SK-N-SH (cell line): ENCODE data around the gene FOXP1. TPM values are rescaled to one million over a fixed set of nuclear protein-coding genes. Genes with fewer than 3 reads are reported as not detected.
A peak's percentile ranks its signal among the peaks of the same experiment; 100 is the strongest.

Experiments used
- CTCF ChIA-PET: fragments of 300-600, 350-600 bp; formaldehyde crosslinking; extraction: SDS; loops from one replicate; lab custom pipeline; 2021; lab: Yijun Ruan, JAX
- POLR2A ChIA-PET: fragments of 350-600 bp; sonication (Branson Sonifier 250); formaldehyde crosslinking; extraction: SDS; loops from one replicate; lab custom pipeline; 2020; ENCODE audit warnings: antibody characterized with exemption, inconsistent platforms; lab: Yijun Ruan, JAX
- DNase-seq: peaks from one replicate; pipeline ENCODE4 v3.0.0; 2012
- H2AFZ ChIP-seq: fragments of 200-600 bp; sonication (generic); 2 replicates; pipeline ENCODE4 v1.8.1; 2016; ENCODE audit warnings: antibody characterized with exemption, mild to moderate bottlenecking, low read depth
- H3F3A ChIP-seq: fragments of 200-600 bp; sonication (generic); replicated peaks from 2 replicates; pipeline ENCODE3; 2016; ENCODE audit warnings: antibody characterized with exemption, mild to moderate bottlenecking; ENCODE audit not compliant: insufficient read depth
- H3K27ac ChIP-seq, 2 experiments: fragments of 200-500 bp in 1 of 2; fragments of 200-600 bp in 1 of 2; sonication (Bioruptor generic) in 1 of 2; sonication (generic), shearing (Covaris generic) in 1 of 2; 2 replicates each; pipeline versions ENCODE4 v1.5.1 to v1.6.1; 2014 to 2016; ENCODE audit warnings: low read depth in 2 of 2, inconsistent platforms in 1 of 2, low read length in 1 of 2, mild to moderate bottlenecking in 1 of 2, mixed read lengths in 1 of 2
- H3K27me3 ChIP-seq: fragments of 200-600 bp; sonication (generic), shearing (Covaris generic); 2 replicates; pipeline ENCODE4 v1.6.1; 2016; ENCODE audit warnings: mixed run types; ENCODE audit not compliant: insufficient read depth
- H3K36me3 ChIP-seq, 2 experiments: fragments of 200-500 bp in 1 of 2; fragments of 200-600 bp in 1 of 2; sonication (Bioruptor generic) in 1 of 2; sonication (generic) in 1 of 2; replicated peaks in 1 of 2; 2 replicates each; pipeline versions ENCODE3 to v1.5.1; 2014 to 2016; ENCODE audit warnings: low read length in 1 of 2, mild to moderate bottlenecking in 1 of 2; ENCODE audit not compliant: insufficient read depth in 2 of 2, control insufficient read depth in 1 of 2
- H3K4me1 ChIP-seq, 2 experiments: fragments of 200-500 bp in 1 of 2; fragments of 200-600 bp in 1 of 2; sonication (Bioruptor generic) in 1 of 2; sonication (generic), shearing (Covaris generic) in 1 of 2; 2 replicates each; pipeline versions ENCODE4 v1.5.1 to v1.6.1; 2014 to 2016; ENCODE audit warnings: low read depth in 1 of 2, low read length in 1 of 2, mixed run types in 1 of 2; ENCODE audit not compliant: insufficient read depth in 2 of 2, control insufficient read depth in 1 of 2
- H3K4me2 ChIP-seq: fragments of 200-600 bp; sonication (generic), shearing (Covaris generic); 2 replicates; pipeline ENCODE4 v1.6.1; 2017; ENCODE audit warnings: mixed run types
- H3K4me3 ChIP-seq, 2 experiments: fragments of 200-500 bp in 1 of 2; fragments of 200-600 bp in 1 of 2; sonication (Bioruptor generic) in 1 of 2; sonication (generic), shearing (Covaris generic) in 1 of 2; 2 replicates each; pipeline versions ENCODE4 v1.5.1 to v1.8.1; 2014 to 2016; ENCODE audit warnings: low read depth in 2 of 2, inconsistent platforms in 1 of 2, low read length in 1 of 2, mild to moderate bottlenecking in 1 of 2, mixed read lengths in 1 of 2, moderate library complexity in 1 of 2
- H3K79me2 ChIP-seq: fragments of 200-600 bp; sonication (generic); 2 replicates; pipeline ENCODE4 v1.8.1; 2017; ENCODE audit warnings: mild to moderate bottlenecking; ENCODE audit not compliant: insufficient read depth
- H3K9ac ChIP-seq: fragments of 200-600 bp; sonication (generic); 2 replicates; pipeline ENCODE4 v1.6.1; 2017; ENCODE audit warnings: mixed run types
- H3K9me2 ChIP-seq: fragments of 200-600 bp; sonication (generic); 2 replicates; pipeline ENCODE4 v1.6.1; 2017; ENCODE audit warnings: mixed run types
- H3K9me3 ChIP-seq: fragments of 200-600 bp; sonication (generic); 2 replicates; pipeline ENCODE4 v1.6.1; 2017; ENCODE audit warnings: mixed run types, mild to moderate bottlenecking, moderate library complexity
- H4K20me1 ChIP-seq: fragments of 200-600 bp; sonication (generic); 2 replicates; pipeline ENCODE4 v1.6.1; 2017; ENCODE audit warnings: mild to moderate bottlenecking, mixed run types; ENCODE audit not compliant: insufficient read depth
- EP300 ChIP-seq, 2 experiments: IDR thresholded peaks; 2 replicates each; pipeline versions ENCODE4 v1.4.0 to v1.6.1; 2012; ENCODE audit warnings: borderline replicate concordance in 1 of 2, low read depth in 1 of 2, low read length in 1 of 2
- EZH2phosphoT487 ChIP-seq: fragments of 200-600 bp; sonication (generic); IDR thresholded peaks from 2 replicates; pipeline ENCODE4 v1.6.1; 2017; ENCODE audit warnings: low read depth, mixed run types, mild to moderate bottlenecking, antibody characterized with exemption, moderate library complexity, borderline replicate concordance
- GATA2 ChIP-seq: sonication (generic); formaldehyde crosslinking; IDR thresholded peaks from 2 replicates; pipeline ENCODE4 v1.5.0; 2020; ENCODE audit warnings: mild to moderate bottlenecking, missing genetic modification reagents
- IRF3 ChIP-seq: fragments of 150-350 bp; IDR thresholded peaks from 2 replicates; pipeline ENCODE4 v1.6.1; 2016; ENCODE audit warnings: mild to moderate bottlenecking, low read depth, low read length
- JUND ChIP-seq: IDR thresholded peaks from 2 replicates; pipeline ENCODE4 v1.4.0; 2012
- MEF2A ChIP-seq: IDR thresholded peaks from 2 replicates; pipeline ENCODE4 v1.4.0; 2012; ENCODE audit warnings: low read depth, borderline replicate concordance
- NFIC ChIP-seq: IDR thresholded peaks from 2 replicates; pipeline ENCODE4 v1.4.0; 2012; ENCODE audit warnings: borderline replicate concordance
- NRF1 ChIP-seq: IDR thresholded peaks from 2 replicates; pipeline ENCODE4 v1.6.1; 2012; ENCODE audit warnings: low read depth, mild to moderate bottlenecking, low read length
- PBX3 ChIP-seq: IDR thresholded peaks from 2 replicates; pipeline ENCODE4; 2012
- RAD21 ChIP-seq: IDR thresholded peaks from 2 replicates; pipeline ENCODE4 v1.6.1; 2012; ENCODE audit warnings: mild to moderate bottlenecking, low read length
- RCOR1 ChIP-seq: fragments of 150-350 bp; IDR thresholded peaks from 2 replicates; pipeline ENCODE4 v1.6.1; 2017; ENCODE audit warnings: antibody characterized with exemption, low read length
- SIN3A ChIP-seq: IDR thresholded peaks from 2 replicates; pipeline ENCODE4 v1.6.1; 2012; ENCODE audit warnings: low read depth, mild to moderate bottlenecking, low read length, moderate library complexity, borderline replicate concordance
- SMC3 ChIP-seq: IDR thresholded peaks from 2 replicates; pipeline ENCODE4 v1.6.1; 2012; ENCODE audit warnings: low read depth, low read length, improper control_type of control experiment
- TAF1 ChIP-seq: IDR thresholded peaks from 2 replicates; pipeline ENCODE4 v1.6.1; 2012; ENCODE audit warnings: low read depth, mild to moderate bottlenecking, low read length, moderate library complexity, borderline replicate concordance
- TCF12 ChIP-seq: IDR thresholded peaks from 2 replicates; pipeline ENCODE4 v1.4.0; 2012
- USF1 ChIP-seq: IDR thresholded peaks from 2 replicates; pipeline ENCODE4 v1.4.0; 2012; ENCODE audit warnings: low read depth, borderline replicate concordance
- USF2 ChIP-seq: fragments of 150-350 bp; IDR thresholded peaks from 2 replicates; pipeline ENCODE4 v1.6.1; 2017; ENCODE audit warnings: antibody characterized with exemption, low read length, low read depth, borderline replicate concordance
- WGBS: methylation state at CpG from one replicate; pipeline ENCODE4 v1.1.6; 2017; ENCODE audit warnings: low lambda C conversion rate; 5-methylcytosine and 5-hydroxymethylcytosine counted together
- polyA plus RNA-seq, 3 experiments: library from polyadenylated mRNA; depleted of rRNA; stranded (reverse); fragments of >200 nt; gene quantifications; 2 replicates each; pipeline ENCODE4 v1.2.3, GENCODE V29; 2012

FOXP1 gene
- polyA plus RNA-seq, 1 of the 3 experiments (the other 2 are of a cell fraction): 8.8 TPM

GRCh38 chr3:71172951-71173350 is 410.6 kb downstream of the FOXP1 start:
- POLR2A ChIA-PET: no interaction called here
- no peaks in the 10 kb centered on the region for H4K20me1 ChIP-seq
- H3K4me2 ChIP-seq: no peak overlapping the region
- no peak overlapping the region for H3K9ac ChIP-seq
- H3K27me3 ChIP-seq: no peaks in the 10 kb centered on the region
- TF ChIP-seq NRF1 (no peak), TCF12 (no peak), USF2 (no peak), USF1 (no peak), EZH2phosphoT487 (no peak), SMC3 (no peak), SIN3A (no peak), TAF1 (no peak), RCOR1 (no peak)
- no peak overlapping the region for H2AFZ ChIP-seq
- no peak for DNase-seq
- no peaks in the 10 kb centered on the region for H3K9me2 ChIP-seq
- H3K4me3 ChIP-seq: no peak overlapping the region
- WGBS: 88% methylated on average over 2 of the region's 2 CpGs
- H3K9me3 ChIP-seq: no peaks in the 10 kb centered on the region
- peaks cover 19% of the 10 kb centered on the region for H3F3A ChIP-seq
- peaks cover 0 to 12% of the 10 kb centered on the region in 2 experiments for H3K36me3 ChIP-seq
- no peaks in the 10 kb centered on the region for H3K79me2 ChIP-seq
- peak overlapping the region in 1 of 2 experiments; percentile 45; a peak in 1 of 4 replicates for H3K27ac ChIP-seq
- H3K4me1 ChIP-seq: peaks cover 14 to 24% of the 10 kb centered on the region in 2 experiments; a peak in 3 of 4 replicates
- CTCF ChIA-PET: no interaction called here

GRCh38 chr3:71172189-71172588 is 411.3 kb downstream of the FOXP1 start:
- no peak overlapping the region for H3K9ac ChIP-seq
- peaks cover 19% of the 10 kb centered on the region for H3F3A ChIP-seq
- no peaks in the 10 kb centered on the region for H3K27me3 ChIP-seq
- H3K9me3 ChIP-seq: no peaks in the 10 kb centered on the region
- no peak for TF ChIP-seq EP300 (IDR thresholded peaks at IDR 0.05; ENCODE audit: borderline replicate concordance in 1 of 2, low read depth in 1 of 2, low read length in 1 of 2)
- TF ChIP-seq JUND: no peak
- no peak for TF ChIP-seq TAF1
- TF ChIP-seq GATA2 (CRISPR knock-in tag): no peak
- TF ChIP-seq TCF12: no peak
- no peak for TF ChIP-seq RAD21
- TF ChIP-seq IRF3: no peak
- TF ChIP-seq NRF1: no peak
- no peak for TF ChIP-seq NFIC
- TF ChIP-seq SMC3: no peak
- no peak for TF ChIP-seq USF2
- TF ChIP-seq MEF2A: no peak
- TF ChIP-seq PBX3: no peak
- no peaks in the 10 kb centered on the region for H3K79me2 ChIP-seq
- no peak overlapping the region for H2AFZ ChIP-seq
- CTCF ChIA-PET: no interaction called here
- peaks cover 14 to 28% of the 10 kb centered on the region in 2 experiments; a peak in 3 of 4 replicates for H3K4me1 ChIP-seq
- DNase-seq: no peak
- H3K4me2 ChIP-seq: no peak overlapping the region
- H3K36me3 ChIP-seq: peaks cover 0 to 14% of the 10 kb centered on the region in 2 experiments
- 92% methylated on average over 3 of the region's 3 CpGs for WGBS
- POLR2A ChIA-PET: no interaction called here
- H3K4me3 ChIP-seq: no peak overlapping the region
- H3K27ac ChIP-seq: no peak overlapping the region
- H3K9me2 ChIP-seq: no peaks in the 10 kb centered on the region
- no peaks in the 10 kb centered on the region for H4K20me1 ChIP-seq
